ENCODE results near the gene ANKK1.
A peak's percentile ranks its signal among the peaks of the same experiment; 100 is the strongest.

ANKK1 gene, protein sequence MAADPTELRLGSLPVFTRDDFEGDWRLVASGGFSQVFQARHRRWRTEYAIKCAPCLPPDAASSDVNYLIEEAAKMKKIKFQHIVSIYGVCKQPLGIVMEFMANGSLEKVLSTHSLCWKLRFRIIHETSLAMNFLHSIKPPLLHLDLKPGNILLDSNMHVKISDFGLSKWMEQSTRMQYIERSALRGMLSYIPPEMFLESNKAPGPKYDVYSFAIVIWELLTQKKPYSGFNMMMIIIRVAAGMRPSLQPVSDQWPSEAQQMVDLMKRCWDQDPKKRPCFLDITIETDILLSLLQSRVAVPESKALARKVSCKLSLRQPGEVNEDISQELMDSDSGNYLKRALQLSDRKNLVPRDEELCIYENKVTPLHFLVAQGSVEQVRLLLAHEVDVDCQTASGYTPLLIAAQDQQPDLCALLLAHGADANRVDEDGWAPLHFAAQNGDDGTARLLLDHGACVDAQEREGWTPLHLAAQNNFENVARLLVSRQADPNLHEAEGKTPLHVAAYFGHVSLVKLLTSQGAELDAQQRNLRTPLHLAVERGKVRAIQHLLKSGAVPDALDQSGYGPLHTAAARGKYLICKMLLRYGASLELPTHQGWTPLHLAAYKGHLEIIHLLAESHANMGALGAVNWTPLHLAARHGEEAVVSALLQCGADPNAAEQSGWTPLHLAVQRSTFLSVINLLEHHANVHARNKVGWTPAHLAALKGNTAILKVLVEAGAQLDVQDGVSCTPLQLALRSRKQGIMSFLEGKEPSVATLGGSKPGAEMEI

DNA sequence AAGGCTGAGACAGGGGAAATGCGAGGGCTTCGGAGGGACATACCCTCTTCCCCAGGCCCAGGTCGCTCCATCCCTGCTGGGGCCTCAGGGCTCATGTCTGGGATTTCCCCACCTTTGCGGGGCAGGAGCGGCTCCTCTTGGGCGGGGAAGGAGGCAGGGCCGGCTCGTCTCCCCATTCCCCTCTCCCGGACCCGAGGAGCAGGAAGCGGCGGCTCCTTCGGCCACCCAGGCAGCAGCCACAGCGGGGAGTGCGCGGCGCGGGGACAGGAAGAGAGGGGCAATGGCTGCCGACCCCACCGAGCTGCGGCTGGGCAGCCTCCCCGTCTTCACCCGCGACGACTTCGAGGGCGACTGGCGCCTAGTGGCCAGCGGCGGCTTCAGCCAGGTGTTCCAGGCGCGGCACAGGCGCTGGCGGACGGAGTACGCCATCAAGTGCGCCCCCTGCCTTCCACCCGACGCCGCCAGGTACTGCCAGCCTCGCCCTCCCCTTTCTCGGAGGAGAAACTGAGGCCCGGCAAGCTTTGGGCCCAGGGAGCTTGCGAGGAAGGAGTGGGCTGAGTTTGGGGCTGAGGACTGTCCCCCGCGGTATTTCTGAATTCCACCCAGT is at the start of gene ANKK1:
TSS of gene ANKK1 (plus strand) at position 175 of the 607 bp plus-strand sequence. CDS start at position 281, 106 bp downstream.
- DNase-seq = no peak

- no peak for DNase-seq
Measured at GRCh38 chr11:113338730-113339129, 48.8 kb upstream of the ANKK1 start.

DNA sequence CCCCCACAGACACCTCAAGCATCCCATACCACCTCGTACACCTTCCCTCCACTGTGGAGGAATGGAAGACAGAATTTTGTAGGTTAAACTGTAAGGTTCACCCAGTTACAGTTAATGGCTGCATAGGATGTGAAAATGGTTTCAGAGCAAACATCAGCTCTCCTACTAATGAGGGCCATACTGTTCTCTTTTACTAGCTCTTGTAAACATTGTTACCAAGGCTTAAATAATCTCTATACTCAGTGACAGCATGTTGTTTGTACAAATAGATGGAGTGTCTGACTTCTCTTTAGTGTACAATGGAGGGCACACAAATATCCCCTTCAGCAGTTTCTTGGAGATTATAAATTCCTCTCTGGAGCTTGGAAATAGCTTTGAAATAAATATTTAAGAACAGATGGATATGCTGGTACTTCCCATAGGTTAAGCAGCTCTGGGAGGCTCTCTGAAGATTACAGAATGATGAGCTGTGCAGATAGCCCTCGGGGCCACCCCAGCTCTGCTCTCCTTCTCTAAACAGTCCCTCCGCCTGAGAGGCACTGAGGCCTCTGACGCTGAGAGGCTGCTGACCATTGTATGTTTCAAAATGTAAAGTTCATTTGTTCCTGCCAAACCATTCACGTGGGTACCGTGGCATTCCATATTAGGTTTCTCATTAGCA is 47.5 kb upstream of the ANKK1 start:
- DNase-seq = no peak

GRCh38 chr11:113341388-113342165 is 46.0 kb upstream of the ANKK1 start:
- DNase-seq = no peak

DNA sequence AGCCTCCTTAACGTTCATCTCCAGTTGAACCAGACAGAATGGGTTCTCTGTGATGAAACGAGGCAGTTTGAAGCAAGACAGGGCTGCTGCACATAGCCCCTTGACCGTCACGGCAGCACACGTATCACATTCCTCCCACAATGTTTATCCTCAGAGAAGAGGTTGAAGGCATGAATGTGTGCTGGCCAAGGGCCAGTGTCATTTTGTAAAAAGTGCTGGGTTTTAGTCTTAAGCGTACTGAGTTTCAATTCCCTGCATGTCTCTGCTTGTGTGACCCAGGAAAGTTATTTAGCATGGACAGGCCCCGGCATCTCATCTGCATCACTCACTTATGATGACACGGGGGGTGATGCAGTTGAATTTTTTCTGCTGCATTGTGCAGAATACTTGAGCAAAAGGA is 41.6 kb upstream of the ANKK1 start:
- DNase-seq = peak; percentile 17

DNA sequence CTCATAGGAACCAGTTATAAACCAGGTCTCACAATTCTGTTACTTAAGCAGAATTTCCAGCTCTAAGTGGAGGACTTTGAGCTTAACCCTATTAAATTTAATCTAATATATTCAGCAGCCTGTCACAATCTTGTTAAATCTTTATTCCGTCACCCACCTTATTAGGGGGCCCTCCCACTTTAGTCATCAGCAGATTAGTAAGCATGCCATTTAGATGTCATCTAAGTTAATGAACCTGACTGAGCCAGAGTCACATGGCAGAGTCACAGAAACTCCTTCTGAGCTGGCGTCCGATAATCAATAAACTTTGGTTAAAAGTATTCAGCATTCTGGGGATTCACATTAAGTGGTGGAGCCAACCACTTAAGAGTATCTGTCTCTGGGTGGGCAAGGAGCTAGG is 38.1 kb upstream of the ANKK1 start:
- DNase-seq = no peak

DNA sequence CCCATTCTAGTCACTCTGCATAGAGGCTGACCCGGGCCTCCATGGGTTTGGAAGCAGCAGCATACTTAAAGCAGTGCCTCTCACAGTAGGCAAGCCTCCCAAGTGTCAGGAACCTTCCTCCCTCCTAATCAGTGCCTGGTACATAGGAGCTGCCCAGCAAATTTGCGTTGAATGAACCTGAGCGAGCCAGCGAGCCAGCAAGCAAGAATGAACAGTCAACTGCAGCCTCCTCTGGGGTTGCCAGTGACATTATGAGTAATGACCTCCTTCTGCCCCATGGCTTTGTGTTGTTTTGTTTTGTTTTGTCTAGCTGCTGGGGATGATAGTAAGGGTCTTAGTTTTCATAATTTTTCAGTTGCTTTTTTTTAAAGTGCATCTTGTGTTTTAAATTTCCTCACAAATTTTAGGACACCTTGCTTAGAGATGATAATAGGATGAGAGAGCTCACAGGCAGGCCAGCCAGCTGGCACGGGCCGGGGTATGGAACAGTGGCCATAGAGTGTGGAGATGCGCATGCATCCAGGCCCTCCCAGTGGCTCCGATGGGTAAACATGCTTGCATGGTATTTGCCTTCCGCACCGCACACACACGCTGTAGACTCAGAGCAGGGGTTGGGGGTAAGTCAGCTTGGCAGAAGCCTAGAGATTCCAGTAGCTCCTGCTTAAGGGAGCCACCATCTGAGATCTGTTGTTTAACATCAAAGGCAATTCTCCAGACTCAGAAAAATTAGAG is 37.1 kb upstream of the ANKK1 start:
- peak; percentile 29 for DNase-seq

DNA sequence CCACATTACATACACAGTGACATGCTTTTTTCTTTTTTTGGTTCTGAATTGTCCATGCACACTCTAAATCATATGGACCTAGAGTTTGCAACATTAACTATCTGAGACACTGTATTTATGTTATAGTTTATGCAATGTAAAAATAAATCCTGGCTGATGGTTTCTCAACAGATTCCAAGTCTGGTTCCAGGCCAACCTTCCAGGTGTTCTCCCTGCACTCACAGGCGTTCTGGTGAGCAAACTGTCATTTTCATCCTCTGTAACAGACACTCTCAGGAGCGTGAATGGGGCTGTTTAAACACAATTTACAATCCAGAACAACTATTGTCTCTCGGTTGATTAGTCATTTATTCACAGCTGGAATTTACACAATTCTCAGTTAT is 36.5 kb upstream of the ANKK1 start:
- peak; percentile 62 for DNase-seq

DNA sequence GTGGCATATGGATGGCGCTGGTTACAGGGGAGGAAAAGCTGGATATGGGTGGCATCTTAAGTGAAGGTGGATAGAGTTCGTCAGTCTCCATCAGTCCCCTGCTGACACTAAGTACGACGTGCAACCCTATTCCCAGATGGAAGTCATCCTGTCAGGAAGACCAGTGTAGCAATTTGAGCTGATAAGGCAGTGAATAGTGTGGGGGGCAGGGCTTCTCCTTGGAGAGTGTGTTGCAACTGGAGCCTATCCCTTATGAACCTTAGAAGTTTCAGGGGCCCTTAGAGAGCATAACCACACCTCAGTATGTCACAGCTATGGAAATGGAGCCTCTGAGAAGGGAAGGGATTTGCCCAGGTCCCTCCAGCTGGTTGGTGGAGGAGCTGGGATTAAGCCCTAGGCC is 36.1 kb upstream of the ANKK1 start:
- no peak for DNase-seq

DNA sequence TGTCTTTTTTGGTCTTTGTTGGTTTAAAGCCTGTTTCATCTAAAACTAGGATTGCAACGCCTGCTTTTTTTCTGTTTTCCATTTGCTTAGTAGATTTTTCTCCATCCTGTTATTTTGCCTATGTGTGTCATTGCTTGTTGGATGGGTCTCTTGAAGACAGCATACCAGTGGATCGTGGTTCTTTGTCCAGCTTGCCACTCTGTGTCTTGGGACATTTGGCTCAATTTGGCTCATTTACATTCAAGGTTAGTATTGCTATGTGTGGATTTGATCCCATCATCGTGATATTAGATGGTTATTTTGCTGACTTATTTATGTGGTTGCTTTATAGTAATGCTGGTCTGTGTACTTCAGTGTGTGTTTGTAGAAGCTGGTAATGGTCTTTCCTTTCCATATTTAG is 31.4 kb upstream of the ANKK1 start:
- no peak for DNase-seq

DNA sequence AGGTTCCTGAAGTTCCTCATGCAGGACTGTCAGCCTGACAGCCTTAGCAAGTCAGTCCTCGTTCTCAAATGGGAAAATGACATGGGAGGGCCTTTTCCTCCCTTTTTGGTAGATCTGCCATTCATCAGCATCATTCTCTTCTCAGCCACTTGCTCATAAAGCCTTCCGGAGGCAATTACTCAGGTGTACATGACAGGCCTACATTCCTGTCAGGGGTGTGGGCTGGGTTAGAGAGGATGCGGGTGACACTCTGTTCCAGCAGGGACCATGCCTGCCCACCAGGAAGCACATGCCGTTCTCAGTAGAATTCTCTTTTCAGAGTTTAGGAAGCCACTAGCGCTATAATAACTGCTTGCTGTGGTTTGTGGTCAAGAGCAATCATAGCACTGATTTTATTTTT is 24.2 kb upstream of the ANKK1 start:
- DNase-seq = no peak

DNA sequence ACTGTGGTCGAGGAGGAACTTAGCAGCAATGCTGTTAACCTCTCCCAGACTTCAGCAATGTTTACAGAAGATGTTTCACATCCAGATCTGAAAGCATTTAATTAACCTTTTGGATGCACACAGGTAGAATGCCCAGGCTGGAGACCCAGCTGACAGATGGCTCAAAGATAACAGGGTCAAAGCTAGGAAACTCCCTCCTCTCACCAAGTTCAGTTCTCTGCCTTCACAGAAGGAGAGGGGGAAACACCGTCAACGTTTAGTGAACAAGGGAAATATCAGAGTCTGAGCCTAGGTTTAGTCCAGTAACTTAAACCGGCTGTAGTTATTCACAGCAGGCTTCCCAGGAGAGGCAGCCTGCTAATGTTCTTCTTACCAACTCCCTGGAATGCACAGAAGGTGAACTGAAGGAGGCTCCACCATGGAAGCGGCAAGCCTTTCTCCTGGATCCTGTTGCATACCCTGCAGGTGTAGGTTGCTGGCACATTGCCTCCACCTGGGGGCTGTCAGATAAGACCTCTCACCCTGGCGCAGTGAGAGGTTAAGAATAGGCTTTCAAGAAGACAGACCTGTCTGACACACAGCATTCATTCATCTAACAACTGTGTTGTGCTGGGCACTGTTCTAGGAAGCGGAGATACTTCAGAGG is 23.5 kb upstream of the ANKK1 start:
- DNase-seq = no peak

GRCh38 chr11:113365895-113366294 is 21.7 kb upstream of the ANKK1 start:
- no peak for DNase-seq

DNA sequence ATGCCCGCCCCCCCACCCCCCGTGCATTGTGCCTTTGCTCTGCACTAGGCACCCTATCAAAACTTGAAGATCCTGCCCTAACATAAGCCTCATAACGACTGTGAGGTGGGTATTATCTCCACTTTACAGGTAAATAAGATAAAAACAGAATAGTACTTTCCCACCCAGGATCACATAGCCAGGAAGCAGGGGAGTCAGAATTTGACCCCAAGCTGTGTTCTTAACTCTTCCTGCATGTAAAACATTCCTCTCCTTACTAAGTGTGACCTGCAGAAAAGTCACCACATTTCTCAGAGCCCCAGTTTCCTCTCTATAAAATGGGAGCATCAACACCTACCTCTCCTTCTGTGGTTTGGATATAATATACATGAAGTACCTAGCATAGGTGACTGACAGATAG is 18.2 kb upstream of the ANKK1 start:
- DNase-seq = no peak

- no peak for DNase-seq
Measured at GRCh38 chr11:113370634-113371033, 16.9 kb upstream of the ANKK1 start.

DNA sequence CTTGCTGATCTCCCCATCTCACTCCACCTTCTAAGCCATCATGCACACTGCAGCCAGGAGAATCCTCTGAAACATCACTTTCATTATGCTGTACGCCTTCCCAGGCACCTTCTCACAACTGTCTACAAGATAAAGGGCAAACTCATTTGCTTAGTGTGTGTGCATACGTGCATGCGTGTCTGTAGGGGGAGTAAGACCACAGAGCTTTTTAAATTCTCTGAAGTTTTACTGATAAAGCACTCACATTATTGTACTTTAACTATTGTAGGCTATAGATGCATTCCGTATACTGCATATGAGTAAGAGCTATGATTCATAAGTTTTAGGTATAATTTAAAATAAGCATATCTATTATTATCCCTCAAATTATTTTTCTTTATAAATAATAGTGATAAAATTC is 15.3 kb upstream of the ANKK1 start:
- DNase-seq = no peak

DNA sequence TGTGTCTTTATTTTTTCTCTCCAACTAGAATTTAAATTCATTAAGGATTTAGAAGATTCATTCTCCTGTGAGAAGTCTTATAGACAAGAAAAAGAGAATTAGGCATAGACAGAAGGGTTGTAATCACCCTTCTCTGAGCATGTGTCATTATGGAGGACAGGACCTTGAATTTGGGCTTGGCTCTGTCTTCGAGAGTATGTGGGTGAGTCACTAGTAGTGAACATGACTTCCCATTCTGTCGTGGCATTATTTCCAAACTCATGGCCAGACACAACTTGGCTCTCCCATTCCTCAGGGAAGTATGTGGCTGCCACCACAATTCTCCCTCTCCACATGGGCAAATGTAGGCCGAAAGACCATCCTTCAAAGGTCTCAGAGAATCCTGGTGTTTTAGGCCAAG is 14.3 kb upstream of the ANKK1 start:
- DNase-seq = no peak

DNA sequence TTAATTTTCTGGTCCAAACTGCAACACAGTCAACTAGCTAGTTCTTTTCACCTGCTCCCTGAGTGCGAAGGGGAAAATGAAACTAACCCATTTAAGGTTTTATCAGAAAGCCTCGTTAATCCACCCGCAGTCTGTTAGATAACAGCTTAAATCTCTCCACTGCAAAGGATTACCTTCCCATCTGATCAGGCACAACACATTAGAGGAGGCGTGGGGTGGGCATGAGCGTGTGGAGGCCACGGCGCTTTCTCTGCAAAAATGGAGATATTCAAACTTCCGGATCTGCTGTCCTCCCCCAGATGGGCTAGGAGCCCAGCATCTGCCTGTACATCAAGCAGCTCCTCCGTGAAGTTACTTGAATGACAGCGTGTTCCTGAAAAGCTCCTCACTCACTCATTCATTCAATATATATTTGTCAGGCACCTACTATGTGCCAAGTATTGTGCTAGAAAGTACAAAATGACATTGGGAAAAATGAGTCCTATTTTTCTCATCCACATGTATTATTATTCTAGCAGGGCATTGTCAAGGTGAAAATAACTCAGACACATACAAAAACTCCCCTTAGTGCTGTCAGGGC is 13.5 kb upstream of the ANKK1 start:
- DNase-seq = no peak

DNA sequence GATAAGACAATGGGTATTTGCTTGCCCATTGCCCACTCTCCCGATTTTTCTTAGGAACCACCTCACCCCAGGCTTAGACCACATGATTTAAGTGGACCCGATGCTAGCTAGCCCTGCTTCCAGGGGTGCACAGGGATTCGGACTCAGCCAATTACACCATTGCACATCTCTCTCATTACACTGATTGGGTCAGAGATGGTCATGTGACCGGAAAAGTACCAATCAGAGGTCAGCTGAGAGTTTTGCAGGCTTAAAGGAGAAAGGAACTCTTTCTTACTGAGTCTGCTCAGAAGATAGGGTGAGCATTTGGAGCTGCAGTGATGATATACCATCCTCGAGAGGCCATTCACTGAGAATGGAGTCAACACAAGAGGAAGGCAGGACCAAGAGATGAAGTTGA is 12.2 kb upstream of the ANKK1 start:
- DNase-seq = no peak

DNA sequence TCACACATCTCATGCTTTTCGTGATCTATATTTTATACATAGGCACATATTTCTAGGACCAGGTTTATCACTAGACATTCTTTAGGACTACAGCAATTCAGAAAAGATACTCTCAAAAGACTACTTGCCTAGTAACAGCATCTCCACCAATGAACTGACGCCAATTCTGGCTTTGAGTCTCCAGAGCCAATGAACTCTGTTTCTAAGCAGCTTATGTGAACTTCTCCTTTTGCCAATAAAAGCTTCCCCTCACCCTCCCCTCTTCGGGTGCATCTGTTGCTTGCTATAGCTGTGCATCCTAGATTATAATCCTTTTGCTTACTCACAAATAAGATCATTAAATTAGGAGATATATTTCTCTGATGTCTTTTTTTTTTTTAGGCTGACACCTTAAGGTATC is 11.4 kb upstream of the ANKK1 start:
- DNase-seq = no peak
